DMS 273 treated with DMSO at 0.1 percent for 48 hours (cell line): ENCODE measurements around the gene FIBCD1.

Source experiments
- DNase-seq: peaks from one replicate; lab custom pipeline; 2025; lab: John Stamatoyannopoulos, UW

FIBCD1 gene

GRCh38 chr9:130877300-130877699 lies 61.7 kb downstream of the FIBCD1 start:
- no peak for DNase-seq

- no peak for DNase-seq
Measured at GRCh38 chr9:130874783-130875182, 64.3 kb downstream of the FIBCD1 start.

- no peak for DNase-seq
Measured at GRCh38 chr9:130873966-130874365, 65.1 kb downstream of the FIBCD1 start.

- no peak for DNase-seq
Measured at GRCh38 chr9:130872912-130873503, 66.0 kb downstream of the FIBCD1 start.

GRCh38 chr9:130872508-130872907 lies 66.5 kb downstream of the FIBCD1 start:
- no peak for DNase-seq

GRCh38 chr9:130872093-130872492 lies 67.0 kb downstream of the FIBCD1 start:
- DNase-seq = no peak

- no peak for DNase-seq
Measured at GRCh38 chr9:130871395-130872062, 67.5 kb downstream of the FIBCD1 start.

GRCh38 chr9:130870491-130871381 lies 68.3 kb downstream of the FIBCD1 start:
- no peak for DNase-seq

- no peak for DNase-seq
Measured at GRCh38 chr9:130869250-130869649, 69.8 kb downstream of the FIBCD1 start.

- DNase-seq = no peak
Measured at GRCh38 chr9:130868230-130868629, 70.8 kb downstream of the FIBCD1 start.

- DNase-seq = no peak
Measured at GRCh38 chr9:130867556-130867955, 71.5 kb downstream of the FIBCD1 start.

GRCh38 chr9:130866474-130866965 lies 72.5 kb downstream of the FIBCD1 start:
- peak; percentile 69 for DNase-seq

GRCh38 chr9:130865921-130866320 lies 73.1 kb downstream of the FIBCD1 start:
- no peak for DNase-seq

GRCh38 chr9:130864541-130864940 lies 74.5 kb downstream of the FIBCD1 start:
- no peak for DNase-seq

GRCh38 chr9:130862747-130863146 lies 76.3 kb downstream of the FIBCD1 start:
- DNase-seq = no peak

- DNase-seq = no peak
Measured at GRCh38 chr9:130862217-130862616, 76.8 kb downstream of the FIBCD1 start.

GRCh38 chr9:130861372-130862180 lies 77.5 kb downstream of the FIBCD1 start:
- no peak for DNase-seq

- DNase-seq = no peak
Measured at GRCh38 chr9:130860458-130861316, 78.4 kb downstream of the FIBCD1 start.

GRCh38 chr9:130858739-130859705 lies 80.0 kb downstream of the FIBCD1 start:
- DNase-seq = no peak
